Astrocyte (in vitro differentiated cells and primary cell): ENCODE data around the gene PTPRT. TPM values are rescaled to one million over a fixed set of nuclear protein-coding genes. Genes with fewer than 3 reads are reported as not detected.

Source experiments
- DNase-seq: peaks from one replicate; pipeline ENCODE4 v3.0.0-alpha.2; 2010; ENCODE audit warnings: low read depth
- FAIRE-seq: peaks from 2 replicates; lab custom pipeline; 2011; peaks lifted over from hg19 to GRCh38; lab: Jason Lieb, UNC
- H2AFZ ChIP-seq: 2 replicates; pipeline ENCODE4 v1.6.0; 2012; ENCODE audit warnings: low read depth, low read length, inconsistent platforms
- H3K27ac ChIP-seq: 2 replicates; pipeline ENCODE4 v1.5.1; 2011; ENCODE audit warnings: low read depth, low read length, inconsistent platforms
- H3K27me3 ChIP-seq: 2 replicates; pipeline ENCODE4 v1.6.0; 2011; ENCODE audit warnings: low read length, inconsistent platforms; ENCODE audit not compliant: insufficient read depth
- H3K36me3 ChIP-seq: 2 replicates; pipeline ENCODE4 v1.5.1; 2011; ENCODE audit warnings: low read length, inconsistent platforms; ENCODE audit not compliant: insufficient read depth
- H3K4me1 ChIP-seq: 2 replicates; pipeline ENCODE4 v1.5.1; 2011; ENCODE audit warnings: low read length, inconsistent platforms; ENCODE audit not compliant: insufficient read depth
- H3K4me2 ChIP-seq: 2 replicates; pipeline ENCODE4 v1.6.0; 2012; ENCODE audit warnings: low read length, inconsistent platforms
- H3K4me3 ChIP-seq: 2 replicates; pipeline ENCODE4 v1.5.1; 2011; ENCODE audit warnings: low read depth, mild to moderate bottlenecking, low read length, inconsistent platforms; ENCODE audit not compliant: insufficient read depth
- H3K79me2 ChIP-seq: 2 replicates; pipeline ENCODE4 v1.6.0; 2012; ENCODE audit warnings: mild to moderate bottlenecking, low read length, inconsistent platforms; ENCODE audit not compliant: insufficient read depth
- H3K9ac ChIP-seq: 2 replicates; pipeline ENCODE4 v1.6.0; 2012; ENCODE audit warnings: mild to moderate bottlenecking, low read length, inconsistent platforms
- H3K9me3 ChIP-seq: 2 replicates; pipeline ENCODE4 v1.5.1; 2012; ENCODE audit warnings: low read depth, mild to moderate bottlenecking, low read length, inconsistent platforms; ENCODE audit not compliant: insufficient read depth
- H4K20me1 ChIP-seq: 2 replicates; pipeline ENCODE4 v1.6.0; 2012; ENCODE audit warnings: low read length, inconsistent platforms; ENCODE audit not compliant: insufficient read depth
- H3K27ac Mint-ChIP-seq: one replicate; pipeline ENCODE4 v1.8.0; 2021; ENCODE audit warnings: mild to moderate bottlenecking, mixed read lengths; ENCODE audit not compliant: unreplicated experiment
- H3K27me3 Mint-ChIP-seq: one replicate; pipeline ENCODE4 v1.8.0; 2021; ENCODE audit warnings: low read depth, mixed read lengths; ENCODE audit not compliant: unreplicated experiment
- H3K36me3 Mint-ChIP-seq: one replicate; pipeline ENCODE4 v1.8.0; 2021; ENCODE audit warnings: low read depth, mixed read lengths; ENCODE audit not compliant: unreplicated experiment
- H3K4me1 Mint-ChIP-seq: one replicate; pipeline ENCODE4 v1.8.0; 2021; ENCODE audit warnings: low read depth, mixed read lengths; ENCODE audit not compliant: unreplicated experiment
- H3K4me3 Mint-ChIP-seq: one replicate; pipeline ENCODE4 v1.8.0; 2021; ENCODE audit warnings: mild to moderate bottlenecking, moderate library complexity, mixed read lengths; ENCODE audit not compliant: unreplicated experiment
- H3K9me3 Mint-ChIP-seq: one replicate; pipeline ENCODE4 v1.8.0; 2021; ENCODE audit warnings: mild to moderate bottlenecking, mixed read lengths; ENCODE audit not compliant: unreplicated experiment
- CTCF ChIP-seq: IDR thresholded peaks from 2 replicates; pipeline ENCODE4 v1.5.1; 2011; ENCODE audit warnings: low read depth, mild to moderate bottlenecking, inconsistent platforms, low read length, moderate library complexity; ENCODE audit not compliant: insufficient read depth
- EZH2 ChIP-seq: IDR thresholded peaks from 2 replicates; pipeline ENCODE4 v1.6.1; 2012; ENCODE audit warnings: mild to moderate bottlenecking, low read length, inconsistent platforms; ENCODE audit not compliant: insufficient read depth
- total RNA-seq: library from RNA; stranded (reverse); gene quantifications from 2 replicates; pipeline ENCODE4 v1.2.1, GENCODE V29; 2021

Gene PTPRT
- total RNA-seq, 1 donor from 2014 or later: 0.25 TPM

GRCh38 chr20:42432496-42433334, 757.0 kb downstream of the PTPRT start:
- Mint-ChIP-seq H3K9me3 (peaks cover 2% of the 10 kb centered on the region), H3K27me3 (no peaks in the 10 kb centered on the region), H3K4me3 (no peak overlapping the region), H3K4me1 (no peaks in the 10 kb centered on the region), H3K36me3 (no peaks in the 10 kb centered on the region), H3K27ac (no peak overlapping the region)
- no peak overlapping the region for H3K4me3 ChIP-seq
- H3K9ac ChIP-seq: no peak overlapping the region
- no peak for TF ChIP-seq EZH2
- no peak for TF ChIP-seq CTCF
- no peak overlapping the region for H3K27ac ChIP-seq
- no peaks in the 10 kb centered on the region for H3K79me2 ChIP-seq
- H3K36me3 ChIP-seq: no peaks in the 10 kb centered on the region
- H4K20me1 ChIP-seq: no peaks in the 10 kb centered on the region
- no peak overlapping the region for H2AFZ ChIP-seq
- no peaks in the 10 kb centered on the region for H3K4me1 ChIP-seq
- H3K9me3 ChIP-seq: no peaks in the 10 kb centered on the region
- H3K4me2 ChIP-seq: no peak overlapping the region
- DNase-seq (no peak), FAIRE-seq (no peak)
- no peaks in the 10 kb centered on the region for H3K27me3 ChIP-seq

- H3K4me2 ChIP-seq: no peak overlapping the region
- H3K4me3 ChIP-seq: no peak overlapping the region
- H4K20me1 ChIP-seq: no peaks in the 10 kb centered on the region
- no peaks in the 10 kb centered on the region for H3K27me3 Mint-ChIP-seq
- no peaks in the 10 kb centered on the region for H3K36me3 ChIP-seq
- H3K9me3 Mint-ChIP-seq: no peaks in the 10 kb centered on the region
- H3K27ac ChIP-seq: no peak overlapping the region
- no peak for DNase-seq
- no peak overlapping the region for H3K9ac ChIP-seq
- no peak overlapping the region for H3K4me3 Mint-ChIP-seq
- no peaks in the 10 kb centered on the region for H3K27me3 ChIP-seq
- no peak overlapping the region for H3K27ac Mint-ChIP-seq
- TF ChIP-seq EZH2 (no peak), CTCF (no peak)
- H3K9me3 ChIP-seq: peaks cover 5% of the 10 kb centered on the region
- H3K4me1 ChIP-seq: no peaks in the 10 kb centered on the region
- no peaks in the 10 kb centered on the region for H3K4me1 Mint-ChIP-seq
- no peak for FAIRE-seq
- H3K36me3 Mint-ChIP-seq: no peaks in the 10 kb centered on the region
- no peaks in the 10 kb centered on the region for H3K79me2 ChIP-seq
- no peak overlapping the region for H2AFZ ChIP-seq
Measured at GRCh38 chr20:42430598-42430997, 759.1 kb downstream of the PTPRT start.
